ENCODE data around the gene PUS3. TPM values are rescaled to one million over a fixed set of nuclear protein-coding genes. Genes with fewer than 3 reads are reported as not detected.

Gene PUS3
- total RNA-seq, 1 experiment from 2014 or later: 5.7 TPM

GRCh38 chr11:125950696-125951651, 48.0 kb upstream of the PUS3 start:
- no peaks in the 10 kb centered on the region for H3K9me2 ChIP-seq (ENCODE audit: insufficient read depth)
- ChIA-PET CTCF (interaction anchor here (0.7 kb wide), 1 partner anchor 107 kb away, joined by 3 read pairs; no protein-coding TSS in a partner anchor), POLR2A (ENCODE audit: unreplicated experiment) (no interaction called here)
- TF ChIP-seq CTCF (conservative IDR thresholded peaks at IDR 0.05) (no peak), EZH2 (IDR thresholded peaks at IDR 0.05; ENCODE audit: low read depth) (no peak)
- H3K27me3 ChIP-seq (ENCODE audit: insufficient read depth, low read depth): no peaks in the 10 kb centered on the region
- H3K9me3 ChIP-seq (ENCODE audit: insufficient read depth, low read depth): no peaks in the 10 kb centered on the region
- intact Hi-C loops (cut with micrococcal nuclease; ENCODE audit: unreplicated experiment): no loop called here
- no peaks in the 10 kb centered on the region for H3F3A ChIP-seq (ENCODE audit: insufficient read depth, low read depth)
- no peak overlapping the region for H3K4me2 ChIP-seq
- H2AFZ ChIP-seq: no peak overlapping the region
- no peaks in the 10 kb centered on the region for H4K20me1 ChIP-seq (ENCODE audit: insufficient read depth)
- H3K27ac ChIP-seq: no peak overlapping the region
- H3K79me2 ChIP-seq (ENCODE audit: low read depth): no peaks in the 10 kb centered on the region
- no peaks in the 10 kb centered on the region for H3K4me1 ChIP-seq (replicated peaks; ENCODE audit: insufficient read depth)
- BruUV-seq (replicated peaks): no TSS peak
- H3K4me3 ChIP-seq: no peak overlapping the region
- H3K36me3 ChIP-seq (ENCODE audit: low read depth): no peaks in the 10 kb centered on the region
- DNase-seq: peak in 1 of 2 experiments; percentile 50

GRCh38 chr11:125950178-125950490, 47.1 kb upstream of the PUS3 start:
- Histone ChIP-seq H3K79me2 (ENCODE audit: low read depth) (no peaks in the 10 kb centered on the region), H3K9me2 (ENCODE audit: insufficient read depth) (no peaks in the 10 kb centered on the region), H3K27me3 (ENCODE audit: insufficient read depth, low read depth) (no peaks in the 10 kb centered on the region), H3K4me1 (replicated peaks; ENCODE audit: insufficient read depth) (no peaks in the 10 kb centered on the region), H3K4me3 (no peak overlapping the region), H3F3A (ENCODE audit: insufficient read depth, low read depth) (no peaks in the 10 kb centered on the region), H3K27ac (no peak overlapping the region), H4K20me1 (ENCODE audit: insufficient read depth) (no peaks in the 10 kb centered on the region), H3K4me2 (no peak overlapping the region), H2AFZ (no peak overlapping the region), H3K36me3 (ENCODE audit: low read depth) (no peaks in the 10 kb centered on the region), H3K9me3 (ENCODE audit: insufficient read depth, low read depth) (no peaks in the 10 kb centered on the region)
- DNase-seq: no peak
- CTCF ChIA-PET: interaction anchor here (0.7 kb wide), 1 partner anchor 108 kb away, joined by 3 read pairs; no protein-coding TSS in a partner anchor
- no TSS peak for BruUV-seq (replicated peaks)
- TF ChIP-seq EZH2 (IDR thresholded peaks at IDR 0.05; ENCODE audit: low read depth): no peak
- TF ChIP-seq CTCF (conservative IDR thresholded peaks at IDR 0.05): no peak
- POLR2A ChIA-PET (ENCODE audit: unreplicated experiment): no interaction called here
- intact Hi-C loops (cut with micrococcal nuclease; ENCODE audit: unreplicated experiment): no loop called here

GRCh38 chr11:125949271-125950177, 46.5 kb upstream of the PUS3 start:
- Histone ChIP-seq H3F3A (ENCODE audit: insufficient read depth, low read depth) (no peaks in the 10 kb centered on the region), H4K20me1 (ENCODE audit: insufficient read depth) (no peaks in the 10 kb centered on the region), H2AFZ (no peak overlapping the region), H3K36me3 (ENCODE audit: low read depth) (no peaks in the 10 kb centered on the region), H3K4me2 (no peak overlapping the region), H3K9me3 (ENCODE audit: insufficient read depth, low read depth) (no peaks in the 10 kb centered on the region), H3K4me3 (no peak overlapping the region), H3K27me3 (ENCODE audit: insufficient read depth, low read depth) (no peaks in the 10 kb centered on the region), H3K4me1 (replicated peaks; ENCODE audit: insufficient read depth) (no peaks in the 10 kb centered on the region), H3K79me2 (ENCODE audit: low read depth) (no peaks in the 10 kb centered on the region), H3K27ac (no peak overlapping the region), H3K9me2 (ENCODE audit: insufficient read depth) (no peaks in the 10 kb centered on the region)
- intact Hi-C loops (cut with micrococcal nuclease; ENCODE audit: unreplicated experiment): no loop called here
- ChIA-PET POLR2A (ENCODE audit: unreplicated experiment) (no interaction called here), CTCF (no interaction called here)
- no peak for DNase-seq
- TF ChIP-seq EZH2 (IDR thresholded peaks at IDR 0.05; ENCODE audit: low read depth) (no peak), CTCF (conservative IDR thresholded peaks at IDR 0.05) (no peak)
- BruUV-seq (replicated peaks): no TSS peak
